Stimulated activated CD8-positive, alpha-beta memory T cell treated with anti-CD3 and anti-CD28 coated beads, Interleukin-2, amount 100 ng/mL, for 1 hour (primary cell): ENCODE results near the gene CABP7.

ENCODE experiments used
- DNase-seq, 2 donors: peaks; one replicate each; pipeline ENCODE4 v3.0.0-alpha.2; 2020; ENCODE audit warnings: low read depth in 2 of 2

Gene CABP7

GRCh38 chr22:29719899-29720645 lies at the start of gene CABP7:
TSS of gene CABP7 (plus strand) at chr22:29720003. CDS start at chr22:29720425, 422 bp downstream.
- DNase-seq = no peak

- DNase-seq = no peak
Observed at GRCh38 chr22:29670626-29671025, 49.2 kb upstream of the CABP7 start.

GRCh38 chr22:29673361-29674066 lies 46.3 kb upstream of the CABP7 start:
- no peak for DNase-seq

GRCh38 chr22:29674121-29674520 lies 45.7 kb upstream of the CABP7 start:
- no peak for DNase-seq

GRCh38 chr22:29679316-29679715 lies 40.5 kb upstream of the CABP7 start:
- DNase-seq = no peak

- no peak for DNase-seq
Observed at GRCh38 chr22:29683536-29683935, 36.3 kb upstream of the CABP7 start.

GRCh38 chr22:29684244-29684643 lies 35.6 kb upstream of the CABP7 start:
- DNase-seq = no peak

GRCh38 chr22:29689206-29689879 lies 30.5 kb upstream of the CABP7 start:
- no peak for DNase-seq

GRCh38 chr22:29689880-29690213 lies 30.0 kb upstream of the CABP7 start:
- DNase-seq = no peak

- DNase-seq = no peak
Observed at GRCh38 chr22:29690476-29690875, 29.3 kb upstream of the CABP7 start.

GRCh38 chr22:29691636-29692326 lies 28.0 kb upstream of the CABP7 start:
- DNase-seq = no peak

- DNase-seq = no peak
Observed at GRCh38 chr22:29692327-29692640, 27.5 kb upstream of the CABP7 start.

- DNase-seq = no peak
Observed at GRCh38 chr22:29693161-29693560, 26.6 kb upstream of the CABP7 start.

- DNase-seq = no peak
Observed at GRCh38 chr22:29693671-29694070, 26.1 kb upstream of the CABP7 start.

- DNase-seq = no peak
Observed at GRCh38 chr22:29695129-29695926, 24.5 kb upstream of the CABP7 start.

- no peak for DNase-seq
Observed at GRCh38 chr22:29697853-29698598, 21.8 kb upstream of the CABP7 start.

GRCh38 chr22:29700206-29700899 lies 19.4 kb upstream of the CABP7 start:
- no peak for DNase-seq

GRCh38 chr22:29700900-29701154 lies 19.0 kb upstream of the CABP7 start:
- DNase-seq = no peak

- DNase-seq = no peak
Observed at GRCh38 chr22:29701155-29701999, 18.4 kb upstream of the CABP7 start.
